Endothelial cell of umbilical vein (primary cell): ENCODE measurements around the gene RANBP1. TPM values are rescaled to one million over a fixed set of nuclear protein-coding genes. Genes with fewer than 3 reads are reported as not detected.

Experiments used
- BruUV-seq: library from RNA; stranded (reverse); fragments of 400-500 nt; replicated peaks from 2 replicates; lab custom pipeline; 2021; lab: Mats Ljungman, UMichigan
- CTCF ChIA-PET: fragments of 300-600, 350-600 bp; sonication (Branson Sonifier 250); formaldehyde crosslinking; loops from one replicate; lab custom pipeline; 2021; ENCODE audit warnings: antibody characterized with exemption, inconsistent platforms; lab: Charles Lee
- POLR2A ChIA-PET: fragments of 300-600, 350-600 bp; sonication (Branson Sonifier 250); formaldehyde crosslinking; loops from one replicate; lab custom pipeline; 2021; ENCODE audit warnings: antibody characterized with exemption, inconsistent platforms; lab: Charles Lee
- DNase-seq: peaks from one replicate; pipeline ENCODE4 v3.0.0-alpha.2; 2011; ENCODE audit warnings: low read depth, low spot score
- FAIRE-seq: peaks from 2 replicates; lab custom pipeline; 2011; peaks lifted over from hg19 to GRCh38; lab: Jason Lieb, UNC
- H2AFZ ChIP-seq: 2 replicates; pipeline ENCODE4 v1.6.0; 2012; ENCODE audit warnings: low read depth, low read length, control low read depth, inconsistent platforms
- H3K27ac ChIP-seq: 2 replicates; pipeline ENCODE4 v1.5.1; 2011; ENCODE audit warnings: low read depth, mild to moderate bottlenecking, control low read depth, low read length, moderate library complexity; ENCODE audit not compliant: insufficient read depth
- H3K27me3 ChIP-seq, 2 experiments: 2 replicates each; pipeline versions ENCODE4 v1.6.0 to v1.6.1; 2011; ENCODE audit warnings: low read length in 2 of 2, mixed read lengths in 1 of 2; ENCODE audit not compliant: control insufficient read depth in 2 of 2, insufficient read depth in 2 of 2
- H3K36me3 ChIP-seq, 2 experiments: 2 replicates in 1 of 2; 3 replicates in 1 of 2; pipeline ENCODE4 v1.5.1; 2011; ENCODE audit warnings: low read length in 2 of 2, mild to moderate bottlenecking in 1 of 2, moderate library complexity in 1 of 2; ENCODE audit not compliant: control insufficient read depth in 2 of 2, insufficient read depth in 2 of 2; ENCODE audit errors: extremely low read depth in 1 of 2
- H3K4me1 ChIP-seq: 3 replicates; pipeline ENCODE4 v1.5.1; 2011; ENCODE audit warnings: mild to moderate bottlenecking, low read length; ENCODE audit not compliant: control insufficient read depth, insufficient read depth; ENCODE audit errors: extremely low read depth
- H3K4me2 ChIP-seq: 2 replicates; pipeline ENCODE4 v1.6.1; 2011; ENCODE audit warnings: low read length, control low read depth, mixed read lengths; ENCODE audit not compliant: insufficient read depth
- H3K4me3 ChIP-seq, 3 experiments: fragments of 200-600 bp in 1 of 3; sonication (generic), shearing (Covaris generic) in 1 of 3; replicated peaks in 1 of 3; 2 replicates each; pipeline ENCODE4 v1.5.1; 2011 to 2016; ENCODE audit warnings: control low read depth in 3 of 3, low read length in 3 of 3, mild to moderate bottlenecking in 2 of 3, inconsistent platforms in 1 of 3, low read depth in 1 of 3, moderate library complexity in 1 of 3; ENCODE audit not compliant: insufficient read depth in 1 of 3
- H3K79me2 ChIP-seq: 2 replicates; pipeline ENCODE4 v1.6.0; 2012; ENCODE audit warnings: low read length, inconsistent platforms; ENCODE audit not compliant: control insufficient read depth, insufficient read depth
- H3K9ac ChIP-seq: replicated peaks from 2 replicates; pipeline ENCODE3; 2011; ENCODE audit warnings: low read length, control low read depth; ENCODE audit not compliant: insufficient read depth; ENCODE audit errors: extremely low read depth
- H3K9me1 ChIP-seq: replicated peaks from 3 replicates; pipeline ENCODE4 v1.6.0; 2011; ENCODE audit warnings: mild to moderate bottlenecking, low read length; ENCODE audit not compliant: control insufficient read depth, insufficient read depth; ENCODE audit errors: extremely low read depth
- H3K9me3 ChIP-seq: replicated peaks from 2 replicates; pipeline ENCODE4 v1.5.1; 2012; ENCODE audit warnings: low read length, inconsistent platforms; ENCODE audit not compliant: control insufficient read depth, insufficient read depth
- H4K20me1 ChIP-seq: replicated peaks from 2 replicates; pipeline ENCODE3; 2011; ENCODE audit warnings: mild to moderate bottlenecking, low read length; ENCODE audit not compliant: control insufficient read depth, insufficient read depth; ENCODE audit errors: extremely low read depth
- EZH2 ChIP-seq: IDR thresholded peaks from 2 replicates; pipeline ENCODE4 v1.6.1; 2012; ENCODE audit warnings: borderline replicate concordance, low read depth, mild to moderate bottlenecking, moderate library complexity, low read length, inconsistent platforms; ENCODE audit not compliant: severe bottlenecking
- FOS ChIP-seq: IDR thresholded peaks from 2 replicates; pipeline ENCODE4 v1.6.1; 2011; ENCODE audit warnings: mild to moderate bottlenecking, low read length, moderate library complexity, borderline replicate concordance; ENCODE audit not compliant: insufficient read depth
- GATA2 ChIP-seq: IDR thresholded peaks from 2 replicates; pipeline ENCODE4 v1.7.0; 2011; ENCODE audit warnings: low read depth, mild to moderate bottlenecking, moderate library complexity, mixed read lengths, low read length; ENCODE audit not compliant: insufficient read length, insufficient read depth
- JUN ChIP-seq: IDR thresholded peaks from 2 replicates; pipeline ENCODE4 v1.6.1; 2011; ENCODE audit warnings: borderline replicate concordance, low read depth; ENCODE audit not compliant: insufficient read length, insufficient read depth
- MYC ChIP-seq: IDR thresholded peaks from one replicate; pipeline ENCODE4 v1.6.1; 2011; ENCODE audit warnings: mild to moderate bottlenecking, low read depth, low read length
- POLR2A ChIP-seq: IDR thresholded peaks from 2 replicates; pipeline ENCODE4 v1.6.1; 2012; ENCODE audit warnings: low read depth, mild to moderate bottlenecking, control low read depth, low read length
- POLR2AphosphoS5 ChIP-seq: IDR thresholded peaks from 2 replicates; pipeline ENCODE4 v1.6.1; 2012; ENCODE audit warnings: low read depth, mild to moderate bottlenecking, control low read depth, low read length, moderate library complexity; ENCODE audit not compliant: insufficient read depth
- dilution Hi-C: fragments of 300-500 bp; cut with MboI; formaldehyde crosslinking; loops from one replicate; pipeline ENCODE4 v1.15.0; 2019; ENCODE audit warnings: low sequenced_read_pairs; ENCODE audit not compliant: extremely low pct_ligation_motif_present
- intact Hi-C: fragments of 100-400 bp; cut with micrococcal nuclease; formaldehyde crosslinking; loops from one replicate; pipeline ENCODE4 v1.10.0; 2022
- polyA plus RNA-seq, 4 experiments: library from polyadenylated mRNA; depleted of rRNA in 3 of 4; stranded (reverse) in 3 of 4; unstranded in 1 of 4; fragments of >200 nt; gene quantifications; 2 replicates each; pipeline versions ENCODE4 v1.2.1 to v1.2.3, GENCODE V29; 2011 to 2012; ENCODE audit warnings: missing spikeins in 1 of 4
- total RNA-seq: library from RNA; stranded (reverse); gene quantifications from 2 replicates; pipeline ENCODE4 v1.2.3, GENCODE V29; 2021
- TF ChIP-seq, protein P1 (sequence below): IDR thresholded peaks from 2 replicates; pipeline ENCODE4 v1.6.1; 2011; ENCODE audit not compliant: insufficient read depth, insufficient read length
- TF ChIP-seq, protein P2 (sequence below), 2 donors: IDR thresholded peaks; 1 replicate in 1 of 2; 2 replicates in 1 of 2; pipeline ENCODE4 v1.5.1; 2011; ENCODE audit warnings: low read length in 2 of 2, mild to moderate bottlenecking in 2 of 2, moderate library complexity in 2 of 2, control low read depth in 1 of 2, inconsistent platforms in 1 of 2, low read depth in 1 of 2; ENCODE audit not compliant: insufficient read depth in 1 of 2; ENCODE audit errors: extremely low read depth in 1 of 2

RANBP1 gene
- total and polyA plus RNA-seq, 2 donors (not counting 3 experiments of a cell fraction or from before 2014, with no cell fraction given), result 228 to 247 TPM

DNA sequence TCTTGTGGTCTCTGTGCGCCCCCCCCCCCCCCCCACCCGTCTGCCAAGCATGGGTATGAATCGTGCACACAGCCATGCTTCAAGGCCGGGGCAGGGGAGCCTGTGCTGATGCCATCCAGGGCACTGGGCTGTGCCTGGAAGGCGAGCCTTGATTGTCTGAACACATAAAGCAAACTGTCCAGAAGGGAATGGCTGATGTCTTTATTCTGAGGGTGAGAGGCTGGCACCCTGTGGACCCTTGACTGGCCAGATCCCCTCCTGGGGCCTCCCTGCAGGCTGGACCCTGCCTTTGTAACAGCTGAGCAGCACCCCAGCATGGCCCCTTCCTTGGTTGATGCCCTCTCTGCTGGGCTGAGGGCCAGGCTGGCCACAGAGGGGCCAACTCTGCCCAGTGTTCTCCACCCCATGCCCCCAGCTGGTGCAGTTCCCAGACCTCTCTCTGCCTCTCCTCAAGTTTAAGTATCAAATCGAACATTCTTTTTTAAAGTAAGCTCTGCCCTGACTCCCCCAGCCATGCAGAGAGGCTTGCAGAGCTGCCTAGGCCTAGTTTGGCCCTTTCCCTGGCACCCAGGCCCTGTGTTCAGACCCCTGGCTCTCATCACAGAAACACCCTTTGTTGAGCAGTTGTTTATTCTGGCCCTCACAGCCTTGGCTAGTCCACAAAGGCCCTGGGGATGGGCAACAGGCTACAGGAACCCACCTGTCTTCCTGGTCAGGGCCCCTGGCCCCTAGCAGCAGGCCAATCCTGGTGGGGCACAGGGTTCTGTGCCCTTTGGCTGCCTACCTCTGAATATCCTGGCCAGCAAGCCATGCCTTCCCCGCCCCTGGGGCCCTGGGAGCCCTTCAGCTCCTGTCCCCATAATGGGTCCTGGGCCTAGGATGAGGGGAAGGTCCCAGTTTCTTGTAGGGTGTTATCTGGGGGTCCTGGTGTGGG, 3.9 kb upstream of the RANBP1 start:
- H3K4me3 ChIP-seq, result no peak overlapping the region
- dilution Hi-C loops (no loop called here), intact Hi-C loops (no loop called here)
- TF ChIP-seq POLR2A (no peak), EZH2 (no peak), FOS (no peak), POLR2AphosphoS5 (peak; percentile 16)
- no peaks in the 10 kb centered on the region for H3K27me3 ChIP-seq
- ChIA-PET CTCF (interaction anchor here (1.5 kb wide), 1 partner anchor 90 kb away, joined by 3 read pairs; no protein-coding TSS in a partner anchor), POLR2A (no interaction called here)
- H3K4me2 ChIP-seq, result no peak overlapping the region
- no peaks in the 10 kb centered on the region for H4K20me1 ChIP-seq
- no peak overlapping the region for H2AFZ ChIP-seq
- H3K9me3 ChIP-seq, result no peaks in the 10 kb centered on the region
- no TSS peak for BruUV-seq
- H3K27ac ChIP-seq, result no peak overlapping the region
- H3K9me1 ChIP-seq, result no peaks in the 10 kb centered on the region
- no peak overlapping the region for H3K9ac ChIP-seq
- peaks cover 13 to 53% of the 10 kb centered on the region in 2 experiments for H3K36me3 ChIP-seq
- FAIRE-seq, result no peak
- H3K4me1 ChIP-seq, result peaks cover 8% of the 10 kb centered on the region
- peaks cover 23% of the 10 kb centered on the region for H3K79me2 ChIP-seq
- DNase-seq, result no peak

DNA sequence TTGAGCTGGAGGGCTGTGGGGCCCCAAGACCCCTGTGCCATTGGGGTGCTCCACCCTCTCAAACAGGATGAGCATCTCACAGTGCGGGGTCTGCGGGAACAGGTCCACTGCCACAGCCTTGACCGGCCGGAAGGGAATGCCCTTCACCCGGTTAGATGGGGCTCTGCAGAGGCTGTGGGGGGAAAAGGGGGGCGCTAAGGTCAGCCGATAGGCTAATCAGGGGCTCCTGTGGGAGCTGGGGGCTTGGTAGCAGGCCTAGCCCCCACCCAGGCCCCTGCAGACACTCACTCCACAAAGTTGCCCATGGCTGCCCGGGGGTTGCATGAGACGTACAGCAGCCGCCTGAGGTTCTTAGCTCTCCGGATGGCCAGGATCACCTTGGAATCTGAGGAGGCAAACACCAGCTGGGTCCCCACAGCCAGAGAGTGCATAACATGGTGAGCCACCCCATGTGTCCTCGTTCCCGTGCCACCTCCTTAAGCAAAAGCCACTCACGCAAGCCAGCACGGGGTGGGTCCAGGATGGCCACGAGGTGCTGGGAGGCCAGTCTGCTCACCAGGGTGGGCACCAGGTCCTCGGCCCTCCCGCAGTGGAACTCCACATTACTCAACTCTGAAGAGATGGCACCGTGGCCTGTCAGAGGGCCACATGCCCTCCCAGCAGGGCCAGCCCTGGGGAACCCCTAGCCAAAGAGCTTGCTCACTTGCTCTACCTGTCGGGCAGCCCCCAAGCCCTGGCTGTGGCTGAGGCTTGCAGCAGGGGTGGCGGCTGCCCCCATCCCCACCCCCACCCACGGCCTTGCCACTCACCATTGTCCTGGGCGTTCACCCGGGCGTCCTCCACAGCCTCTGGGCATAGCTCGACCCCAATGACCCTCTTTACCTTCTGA, 3.0 kb upstream of the RANBP1 start:
- ChIA-PET POLR2A (no interaction called here), CTCF (no interaction called here)
- no peak overlapping the region for H3K27ac ChIP-seq
- peaks cover 27% of the 10 kb centered on the region for H3K79me2 ChIP-seq
- peaks cover 13 to 44% of the 10 kb centered on the region in 2 experiments for H3K36me3 ChIP-seq
- no peak overlapping the region for H3K9ac ChIP-seq
- H3K4me2 ChIP-seq, result no peak overlapping the region
- intact Hi-C loops, result no loop called here
- H3K27me3 ChIP-seq, result no peaks in the 10 kb centered on the region
- no peak overlapping the region for H2AFZ ChIP-seq
- H3K9me3 ChIP-seq, result no peaks in the 10 kb centered on the region
- no peak for DNase-seq
- dilution Hi-C loops, result no loop called here
- H3K4me3 ChIP-seq, result no peak overlapping the region
- TF ChIP-seq, protein P1, sequence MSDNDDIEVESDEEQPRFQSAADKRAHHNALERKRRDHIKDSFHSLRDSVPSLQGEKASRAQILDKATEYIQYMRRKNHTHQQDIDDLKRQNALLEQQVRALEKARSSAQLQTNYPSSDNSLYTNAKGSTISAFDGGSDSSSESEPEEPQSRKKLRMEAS, result no peak
- no peak for TF ChIP-seq JUN
- no peak for TF ChIP-seq GATA2
- TF ChIP-seq MYC, result no peak
- peak; percentile 30 for TF ChIP-seq POLR2A
- peak; percentile 52 for TF ChIP-seq POLR2AphosphoS5
- TF ChIP-seq, protein P2, sequence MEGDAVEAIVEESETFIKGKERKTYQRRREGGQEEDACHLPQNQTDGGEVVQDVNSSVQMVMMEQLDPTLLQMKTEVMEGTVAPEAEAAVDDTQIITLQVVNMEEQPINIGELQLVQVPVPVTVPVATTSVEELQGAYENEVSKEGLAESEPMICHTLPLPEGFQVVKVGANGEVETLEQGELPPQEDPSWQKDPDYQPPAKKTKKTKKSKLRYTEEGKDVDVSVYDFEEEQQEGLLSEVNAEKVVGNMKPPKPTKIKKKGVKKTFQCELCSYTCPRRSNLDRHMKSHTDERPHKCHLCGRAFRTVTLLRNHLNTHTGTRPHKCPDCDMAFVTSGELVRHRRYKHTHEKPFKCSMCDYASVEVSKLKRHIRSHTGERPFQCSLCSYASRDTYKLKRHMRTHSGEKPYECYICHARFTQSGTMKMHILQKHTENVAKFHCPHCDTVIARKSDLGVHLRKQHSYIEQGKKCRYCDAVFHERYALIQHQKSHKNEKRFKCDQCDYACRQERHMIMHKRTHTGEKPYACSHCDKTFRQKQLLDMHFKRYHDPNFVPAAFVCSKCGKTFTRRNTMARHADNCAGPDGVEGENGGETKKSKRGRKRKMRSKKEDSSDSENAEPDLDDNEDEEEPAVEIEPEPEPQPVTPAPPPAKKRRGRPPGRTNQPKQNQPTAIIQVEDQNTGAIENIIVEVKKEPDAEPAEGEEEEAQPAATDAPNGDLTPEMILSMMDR (IDR thresholded peaks at IDR 0.05; ENCODE audit: extremely low read depth in 1 of 2, insufficient read depth in 1 of 2, low read depth in 1 of 2, low read length in 2 of 2), result no peak
- TF ChIP-seq FOS, result no peak
- no peak for TF ChIP-seq EZH2
- H3K4me1 ChIP-seq, result peaks cover 8% of the 10 kb centered on the region
- no peaks in the 10 kb centered on the region for H4K20me1 ChIP-seq
- no TSS peak for BruUV-seq
- H3K9me1 ChIP-seq, result no peaks in the 10 kb centered on the region
- no peak for FAIRE-seq
